Endothelial cell of umbilical vein (primary cell): ENCODE measurements around the gene CHSY1.

Experiments used
- CTCF ChIP-seq, 2 donors: IDR thresholded peaks; 1 replicate in 1 of 2; 2 replicates in 1 of 2; pipeline ENCODE4 v1.5.1; 2011; ENCODE audit warnings: low read length in 2 of 2, mild to moderate bottlenecking in 2 of 2, moderate library complexity in 2 of 2, control low read depth in 1 of 2, inconsistent platforms in 1 of 2, low read depth in 1 of 2; ENCODE audit not compliant: insufficient read depth in 1 of 2; ENCODE audit errors: extremely low read depth in 1 of 2
- EZH2 ChIP-seq: IDR thresholded peaks from 2 replicates; pipeline ENCODE4 v1.6.1; 2012; ENCODE audit warnings: borderline replicate concordance, low read depth, mild to moderate bottlenecking, moderate library complexity, low read length, inconsistent platforms; ENCODE audit not compliant: severe bottlenecking
- FOS ChIP-seq: IDR thresholded peaks from 2 replicates; pipeline ENCODE4 v1.6.1; 2011; ENCODE audit warnings: mild to moderate bottlenecking, low read length, moderate library complexity, borderline replicate concordance; ENCODE audit not compliant: insufficient read depth
- JUN ChIP-seq: IDR thresholded peaks from 2 replicates; pipeline ENCODE4 v1.6.1; 2011; ENCODE audit warnings: borderline replicate concordance, low read depth; ENCODE audit not compliant: insufficient read length, insufficient read depth
- MAX ChIP-seq: IDR thresholded peaks from 2 replicates; pipeline ENCODE4 v1.6.1; 2011; ENCODE audit not compliant: insufficient read depth, insufficient read length
- POLR2A ChIP-seq: IDR thresholded peaks from 2 replicates; pipeline ENCODE4 v1.6.1; 2012; ENCODE audit warnings: low read depth, mild to moderate bottlenecking, control low read depth, low read length
- POLR2AphosphoS5 ChIP-seq: IDR thresholded peaks from 2 replicates; pipeline ENCODE4 v1.6.1; 2012; ENCODE audit warnings: low read depth, mild to moderate bottlenecking, control low read depth, low read length, moderate library complexity; ENCODE audit not compliant: insufficient read depth

GRCh38 chr15:101294731-101295606 is 43.1 kb upstream of the CHSY1 start, which contains the start of gene SNRPA1:
- no peak for TF ChIP-seq CTCF (IDR thresholded peaks at IDR 0.05; ENCODE audit: extremely low read depth in 1 of 2, insufficient read depth in 1 of 2, low read depth in 1 of 2, low read length in 2 of 2)
- TF ChIP-seq POLR2AphosphoS5: peak; percentile 78
- no peak for TF ChIP-seq EZH2
- TF ChIP-seq FOS: no peak
- peak; percentile 53 for TF ChIP-seq POLR2A
- peak; percentile 82 for TF ChIP-seq MAX
- TF ChIP-seq JUN: no peak
